Smooth muscle cell (in vitro differentiated cells): ENCODE data around the gene TMEM203. TPM values are rescaled to one million over a fixed set of nuclear protein-coding genes. Genes with fewer than 3 reads are reported as not detected.

Source experiments
- DNase-seq: peaks from one replicate; lab custom pipeline; 2025; ENCODE audit not compliant: unreplicated experiment; lab: John Stamatoyannopoulos, UW
- H2AFZ ChIP-seq: fragments of 200-600 bp; sonication (generic); 2 replicates; pipeline ENCODE4 v1.6.0; 2016; ENCODE audit warnings: antibody characterized with exemption, low read depth, mild to moderate bottlenecking
- H3F3A ChIP-seq: fragments of 200-600 bp; sonication (generic); 2 replicates; pipeline ENCODE4 v1.6.0; 2017; ENCODE audit warnings: antibody characterized with exemption, low read depth
- H3K27ac ChIP-seq: fragments of 200-600 bp; sonication (generic); 2 replicates; pipeline ENCODE4 v1.5.1; 2016; ENCODE audit warnings: low read depth, mild to moderate bottlenecking
- H3K27me3 ChIP-seq: fragments of 200-600 bp; sonication (generic); 2 replicates; pipeline ENCODE4 v1.6.1; 2016; ENCODE audit warnings: low read depth, mild to moderate bottlenecking
- H3K36me3 ChIP-seq: fragments of 200-600 bp; sonication (generic); 2 replicates; pipeline ENCODE4 v1.5.1; 2016; ENCODE audit warnings: low read depth
- H3K4me1 ChIP-seq: fragments of 200-600 bp; sonication (generic); 2 replicates; pipeline ENCODE4 v1.5.1; 2016; ENCODE audit warnings: low read depth
- H3K4me2 ChIP-seq: fragments of 200-600 bp; sonication (generic); 2 replicates; pipeline ENCODE4 v1.6.0; 2016; ENCODE audit warnings: mild to moderate bottlenecking
- H3K4me3 ChIP-seq: fragments of 200-600 bp; sonication (generic); 2 replicates; pipeline ENCODE4 v1.5.1; 2016; ENCODE audit warnings: mild to moderate bottlenecking
- H3K79me2 ChIP-seq: fragments of 200-600 bp; sonication (generic); 2 replicates; pipeline ENCODE4 v1.6.0; 2016; ENCODE audit warnings: low read depth, mild to moderate bottlenecking
- H3K9ac ChIP-seq: fragments of 200-600 bp; sonication (generic); 2 replicates; pipeline ENCODE4 v1.6.0; 2016; ENCODE audit warnings: low read depth
- H3K9me3 ChIP-seq: fragments of 200-600 bp; sonication (generic); replicated peaks from 2 replicates; pipeline ENCODE4 v1.5.1; 2016; ENCODE audit warnings: low read depth
- H4K20me1 ChIP-seq: fragments of 200-600 bp; sonication (generic); 2 replicates; pipeline ENCODE4 v1.6.0; 2016; ENCODE audit warnings: low read depth
- WGBS: methylation state at CpG from one replicate; pipeline ENCODE4 v1.1.7; 2016; ENCODE audit warnings: low lambda C conversion rate; 5-methylcytosine and 5-hydroxymethylcytosine counted together
- polyA plus RNA-seq: library from polyadenylated mRNA; unstranded; fragments of >200 nt; fragmentation: Nextera tagmentation; extraction: Ambion mirVana; gene quantifications from 2 replicates; pipeline ENCODE4 v1.2.1, GENCODE V29; 2016
- total RNA-seq: library from RNA; depleted of rRNA; stranded (reverse); fragments of >200 nt; gene quantifications from 2 replicates; pipeline ENCODE4 v1.2.3, GENCODE V29; 2014
- TF ChIP-seq, protein P1 (sequence below): fragments of 200-600 bp; sonication (generic); IDR thresholded peaks from 2 replicates; pipeline ENCODE4 v1.5.1; 2017; ENCODE audit warnings: borderline replicate concordance, mild to moderate bottlenecking, antibody characterized with exemption; ENCODE audit not compliant: insufficient read depth, poor library complexity, severe bottlenecking

TMEM203 gene
- total and polyA plus RNA-seq, 2 experiments from 2014 or later = 31.0 to 55.1 TPM

DNA sequence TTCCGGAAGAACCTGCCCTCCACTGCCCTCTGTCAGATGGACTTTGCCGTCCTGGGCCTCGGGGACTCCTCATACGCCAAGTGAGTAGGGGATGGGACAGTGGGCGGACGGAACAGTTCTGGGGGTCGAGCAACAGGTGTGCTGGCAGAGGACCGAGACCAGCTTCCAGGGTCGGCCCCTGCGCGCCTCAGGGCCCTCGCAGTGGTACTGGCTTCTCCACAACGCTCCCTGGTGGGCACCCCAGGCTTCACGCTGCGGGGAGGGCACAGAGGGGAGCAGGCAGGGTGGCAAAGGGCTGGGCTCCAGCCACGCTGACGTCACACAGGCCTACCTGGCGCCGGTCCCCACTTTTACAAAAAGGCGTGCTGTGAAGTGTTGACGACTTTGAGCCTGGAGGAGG lies 7.1 kb upstream of the TMEM203 start:
- H3F3A ChIP-seq = no peaks in the 10 kb centered on the region
- TF ChIP-seq, protein P1, sequence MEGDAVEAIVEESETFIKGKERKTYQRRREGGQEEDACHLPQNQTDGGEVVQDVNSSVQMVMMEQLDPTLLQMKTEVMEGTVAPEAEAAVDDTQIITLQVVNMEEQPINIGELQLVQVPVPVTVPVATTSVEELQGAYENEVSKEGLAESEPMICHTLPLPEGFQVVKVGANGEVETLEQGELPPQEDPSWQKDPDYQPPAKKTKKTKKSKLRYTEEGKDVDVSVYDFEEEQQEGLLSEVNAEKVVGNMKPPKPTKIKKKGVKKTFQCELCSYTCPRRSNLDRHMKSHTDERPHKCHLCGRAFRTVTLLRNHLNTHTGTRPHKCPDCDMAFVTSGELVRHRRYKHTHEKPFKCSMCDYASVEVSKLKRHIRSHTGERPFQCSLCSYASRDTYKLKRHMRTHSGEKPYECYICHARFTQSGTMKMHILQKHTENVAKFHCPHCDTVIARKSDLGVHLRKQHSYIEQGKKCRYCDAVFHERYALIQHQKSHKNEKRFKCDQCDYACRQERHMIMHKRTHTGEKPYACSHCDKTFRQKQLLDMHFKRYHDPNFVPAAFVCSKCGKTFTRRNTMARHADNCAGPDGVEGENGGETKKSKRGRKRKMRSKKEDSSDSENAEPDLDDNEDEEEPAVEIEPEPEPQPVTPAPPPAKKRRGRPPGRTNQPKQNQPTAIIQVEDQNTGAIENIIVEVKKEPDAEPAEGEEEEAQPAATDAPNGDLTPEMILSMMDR = no peak
- no peak for DNase-seq
- H2AFZ ChIP-seq = no peak overlapping the region
- H3K27me3 ChIP-seq = no peaks in the 10 kb centered on the region
- H3K9ac ChIP-seq = no peak overlapping the region
- no peaks in the 10 kb centered on the region for H3K9me3 ChIP-seq
- no peak overlapping the region for H3K4me3 ChIP-seq
- H3K4me2 ChIP-seq = no peak overlapping the region
- H3K4me1 ChIP-seq = no peaks in the 10 kb centered on the region
- 95% methylated on average over 20 of the region's 21 CpGs for WGBS
- no peaks in the 10 kb centered on the region for H3K36me3 ChIP-seq
- H4K20me1 ChIP-seq = no peaks in the 10 kb centered on the region
- H3K27ac ChIP-seq = no peak overlapping the region
- H3K79me2 ChIP-seq = no peaks in the 10 kb centered on the region

DNA sequence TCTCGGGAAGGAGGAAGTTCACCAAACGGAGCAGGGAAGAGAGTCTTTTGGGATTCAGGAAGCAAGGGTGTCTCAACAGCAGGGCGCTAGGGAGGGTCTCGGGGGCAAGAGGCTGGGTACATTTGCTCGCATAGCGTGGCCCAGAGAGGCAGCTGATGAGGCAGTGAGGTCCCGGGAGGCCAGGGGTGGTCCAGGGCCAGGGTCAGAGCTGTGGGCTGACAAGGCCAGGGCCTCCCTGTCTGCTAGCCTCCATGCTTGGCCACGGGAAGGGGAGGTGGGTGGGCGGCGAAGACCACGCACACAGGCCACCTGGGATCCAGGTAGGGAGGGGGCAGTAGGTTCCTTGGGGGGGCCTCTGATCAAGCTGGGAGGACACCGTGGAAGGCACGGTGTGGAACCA lies 6.1 kb upstream of the TMEM203 start:
- H3K9ac ChIP-seq = no peak overlapping the region
- H3K27ac ChIP-seq = no peak overlapping the region
- 94% methylated on average over 13 of the region's 13 CpGs for WGBS

DNA sequence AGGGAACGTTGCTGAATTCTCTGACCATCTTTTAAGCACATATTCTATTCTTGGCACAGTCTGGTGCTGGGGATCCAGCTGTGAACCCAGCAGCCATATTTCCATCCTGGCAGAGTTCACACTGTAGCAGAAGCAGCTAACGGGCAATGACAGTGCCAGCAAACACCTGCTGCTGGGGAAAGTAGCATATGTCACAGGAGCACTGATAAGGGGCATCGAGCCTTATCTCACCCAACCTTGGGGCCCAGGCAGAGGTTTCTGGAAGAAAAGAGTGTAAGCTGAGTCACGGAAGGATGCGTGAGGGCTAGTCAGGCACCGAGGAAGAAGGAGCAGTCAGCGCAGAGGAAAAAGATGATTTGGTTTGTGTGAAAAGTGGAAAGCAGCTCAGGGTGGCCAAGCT lies 1.2 kb upstream of the TMEM203 start:
- H4K20me1 ChIP-seq = no peaks in the 10 kb centered on the region
- H3K4me2 ChIP-seq = peak overlapping the region; percentile 98
- no peak overlapping the region for H3K27ac ChIP-seq
- H2AFZ ChIP-seq = no peak overlapping the region
- WGBS = 91% methylated on average over 7 of the region's 7 CpGs
- TF ChIP-seq, protein P1 = no peak
- no peaks in the 10 kb centered on the region for H3K9me3 ChIP-seq
- peak overlapping the region; percentile 94 for H3K9ac ChIP-seq
- peaks cover 17% of the 10 kb centered on the region for H3K4me1 ChIP-seq
- H3K36me3 ChIP-seq = no peaks in the 10 kb centered on the region
- peaks cover 44% of the 10 kb centered on the region for H3K79me2 ChIP-seq
- no peaks in the 10 kb centered on the region for H3K27me3 ChIP-seq
- no peak for DNase-seq
- H3F3A ChIP-seq = no peaks in the 10 kb centered on the region
- peak overlapping the region; percentile 98 for H3K4me3 ChIP-seq

More for the DNA sequence above, 6.1 kb upstream of the TMEM203 start:
- H2AFZ ChIP-seq = no peak overlapping the region
- H3K36me3 ChIP-seq = no peaks in the 10 kb centered on the region
- no peak overlapping the region for H3K4me2 ChIP-seq
- DNase-seq = no peak
- H3K4me1 ChIP-seq = peaks cover 2% of the 10 kb centered on the region
- TF ChIP-seq, protein P1 = no peak
- no peaks in the 10 kb centered on the region for H4K20me1 ChIP-seq
- H3K4me3 ChIP-seq = no peak overlapping the region
- no peaks in the 10 kb centered on the region for H3K27me3 ChIP-seq
- no peaks in the 10 kb centered on the region for H3K9me3 ChIP-seq
- peaks cover 4% of the 10 kb centered on the region for H3K79me2 ChIP-seq
- no peaks in the 10 kb centered on the region for H3F3A ChIP-seq

DNA sequence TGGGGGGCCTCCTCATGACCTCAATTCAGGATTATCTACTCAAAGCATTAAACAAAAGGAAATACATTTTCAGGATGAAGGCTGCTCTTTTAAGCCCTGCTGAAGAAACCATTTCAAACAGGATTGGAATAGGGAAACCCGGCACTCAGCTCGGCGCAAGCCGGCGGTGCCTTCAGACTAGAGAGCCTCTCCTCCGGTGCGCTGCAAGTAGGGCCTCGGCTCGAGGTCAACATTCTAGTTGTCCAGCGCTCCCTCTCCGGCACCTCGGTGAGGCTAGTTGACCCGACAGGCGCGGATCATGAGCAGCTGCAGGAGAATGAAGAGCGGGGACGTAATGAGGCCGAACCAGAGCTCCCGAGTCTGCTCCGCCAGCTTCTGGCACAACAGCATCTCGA lies 720 bp downstream of the TMEM203 start:
- peak overlapping the region; percentile 66 for H3K27ac ChIP-seq
- peak overlapping the region; percentile 98 for H3K4me3 ChIP-seq
- no peaks in the 10 kb centered on the region for H3K27me3 ChIP-seq
- DNase-seq = no peak
- H3K9ac ChIP-seq = peak overlapping the region; percentile 94
- H3K9me3 ChIP-seq = no peaks in the 10 kb centered on the region
- 37% methylated on average over 21 of the region's 21 CpGs for WGBS
- no peak overlapping the region for H2AFZ ChIP-seq
- peaks cover 1% of the 10 kb centered on the region for H4K20me1 ChIP-seq
- no peaks in the 10 kb centered on the region for H3F3A ChIP-seq
- peak overlapping the region; percentile 98 for H3K4me2 ChIP-seq
- peaks cover 46% of the 10 kb centered on the region for H3K79me2 ChIP-seq
- TF ChIP-seq, protein P1 = no peak
- H3K4me1 ChIP-seq = peaks cover 24% of the 10 kb centered on the region
- H3K36me3 ChIP-seq = no peaks in the 10 kb centered on the region
